Endothelial cell (in vitro differentiated cells): ENCODE data around the gene SPATA17. TPM values are rescaled to one million over a fixed set of nuclear protein-coding genes. Genes with fewer than 3 reads are reported as not detected.
"Not testable (repeated sequence)": the region's sequence is repeated elsewhere in the genome, so short reads cannot be mapped to it uniquely, and the experiment has no call there.

Experiments used
- DNase-seq: peaks from one replicate; pipeline ENCODE4 v3.0.0; 2021; ENCODE audit warnings: low spot score
- H3K27ac Mint-ChIP-seq: one replicate; pipeline ENCODE4 v1.8.0; 2021; ENCODE audit warnings: mixed read lengths, inconsistent platforms; ENCODE audit not compliant: unreplicated experiment
- H3K27me3 Mint-ChIP-seq: one replicate; pipeline ENCODE4 v1.8.0; 2021; ENCODE audit warnings: mild to moderate bottlenecking, moderate library complexity, mixed read lengths, inconsistent platforms; ENCODE audit not compliant: unreplicated experiment
- H3K36me3 Mint-ChIP-seq: one replicate; pipeline ENCODE4 v1.8.0; 2021; ENCODE audit warnings: mild to moderate bottlenecking, low read depth, mixed read lengths, inconsistent platforms; ENCODE audit not compliant: unreplicated experiment
- H3K4me1 Mint-ChIP-seq: one replicate; pipeline ENCODE4 v1.8.0; 2021; ENCODE audit warnings: mild to moderate bottlenecking, mixed read lengths, inconsistent platforms; ENCODE audit not compliant: unreplicated experiment
- H3K4me3 Mint-ChIP-seq: one replicate; pipeline ENCODE4 v1.8.0; 2021; ENCODE audit warnings: mild to moderate bottlenecking, mixed read lengths, inconsistent platforms; ENCODE audit not compliant: unreplicated experiment
- H3K9me3 Mint-ChIP-seq: one replicate; pipeline ENCODE4 v1.8.0; 2021; ENCODE audit warnings: mixed read lengths, inconsistent platforms; ENCODE audit not compliant: unreplicated experiment
- long read RNA-seq: library from polyadenylated mRNA; unstranded; transcript quantifications from one replicate; pipeline ENCODE4 v2.0.0, GENCODE V29; 2020; ENCODE audit not compliant: unreplicated experiment
- total RNA-seq: library from RNA; stranded (reverse); fragmentation: NEBNext Ultra II Directional; extraction: Animal tissue kit (Norgen Biotek cat#: 25700); gene quantifications from one replicate; pipeline ENCODE4 v1.2.1, GENCODE V29; 2021; ENCODE audit not compliant: unreplicated experiment
- TF ChIP-seq, protein P1 (sequence below): fragments of 200-600 bp; sonication (generic); IDR thresholded peaks from one replicate; pipeline ENCODE4 v1.5.0; 2021; ENCODE audit warnings: antibody characterized with exemption; ENCODE audit not compliant: unreplicated experiment

SPATA17 gene
- 0.36 TPM for total RNA-seq
- long read RNA-seq = 0 reads

DNA sequence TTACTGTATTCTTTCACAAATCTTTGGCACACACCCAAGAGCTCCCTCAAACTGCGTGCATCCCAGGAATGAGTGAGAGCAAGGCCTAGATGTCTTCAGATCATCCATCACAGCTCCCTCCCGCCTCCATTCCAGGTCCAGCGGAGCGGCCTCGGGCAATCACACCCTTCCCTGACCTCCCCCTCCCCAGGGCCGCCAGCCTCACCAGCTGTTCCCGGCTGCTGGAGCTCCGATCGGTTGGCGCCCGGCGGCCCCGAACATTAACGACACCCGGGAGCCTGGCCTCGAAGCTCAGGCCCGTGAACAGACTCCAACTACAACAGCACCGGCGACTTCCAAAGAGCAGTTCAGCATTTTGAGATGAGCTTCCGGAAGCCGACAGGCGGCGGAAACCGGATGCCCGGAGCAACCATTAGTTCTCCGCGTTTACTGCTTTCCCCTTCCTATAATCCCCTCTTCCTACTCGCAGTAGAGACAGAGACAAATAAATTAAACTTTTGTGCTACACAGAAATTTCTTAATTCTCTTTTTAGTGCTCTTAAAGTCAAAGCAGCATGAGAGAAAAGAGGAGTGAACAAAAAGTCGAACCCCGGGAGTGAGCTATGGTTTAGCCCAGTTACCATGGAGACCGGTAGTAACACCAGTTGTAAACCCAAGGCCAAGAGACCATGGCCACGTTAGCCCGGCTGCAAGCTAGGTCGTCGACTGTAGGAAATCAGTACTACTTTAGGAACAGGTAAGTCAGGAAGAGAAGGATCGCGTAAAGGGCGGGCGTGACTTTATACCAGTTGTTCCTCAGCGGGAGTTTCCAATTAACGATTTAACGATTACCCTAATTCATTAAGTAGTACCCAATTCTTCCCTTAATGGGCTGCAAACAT, at the start of gene SPATA17, which contains the start of gene GPATCH2:
TSS of gene SPATA17 (plus strand) at position 634 of the 881 bp plus-strand sequence. CDS start at position 669, 35 bp downstream.
TSS of gene GPATCH2 (minus strand) at position 380 of the 881 bp plus-strand sequence. CDS start at position 261, 119 bp downstream.
- H3K9me3 Mint-ChIP-seq = no peaks in the 10 kb centered on the region
- H3K4me3 Mint-ChIP-seq = peak within 1 kb of the TSS; percentile 99
- no peaks in the 10 kb centered on the region for H3K36me3 Mint-ChIP-seq
- H3K27me3 Mint-ChIP-seq = peaks cover 9% of the 10 kb centered on the region
- peaks cover 21% of the 10 kb centered on the region for H3K4me1 Mint-ChIP-seq
- TF ChIP-seq, protein P1, sequence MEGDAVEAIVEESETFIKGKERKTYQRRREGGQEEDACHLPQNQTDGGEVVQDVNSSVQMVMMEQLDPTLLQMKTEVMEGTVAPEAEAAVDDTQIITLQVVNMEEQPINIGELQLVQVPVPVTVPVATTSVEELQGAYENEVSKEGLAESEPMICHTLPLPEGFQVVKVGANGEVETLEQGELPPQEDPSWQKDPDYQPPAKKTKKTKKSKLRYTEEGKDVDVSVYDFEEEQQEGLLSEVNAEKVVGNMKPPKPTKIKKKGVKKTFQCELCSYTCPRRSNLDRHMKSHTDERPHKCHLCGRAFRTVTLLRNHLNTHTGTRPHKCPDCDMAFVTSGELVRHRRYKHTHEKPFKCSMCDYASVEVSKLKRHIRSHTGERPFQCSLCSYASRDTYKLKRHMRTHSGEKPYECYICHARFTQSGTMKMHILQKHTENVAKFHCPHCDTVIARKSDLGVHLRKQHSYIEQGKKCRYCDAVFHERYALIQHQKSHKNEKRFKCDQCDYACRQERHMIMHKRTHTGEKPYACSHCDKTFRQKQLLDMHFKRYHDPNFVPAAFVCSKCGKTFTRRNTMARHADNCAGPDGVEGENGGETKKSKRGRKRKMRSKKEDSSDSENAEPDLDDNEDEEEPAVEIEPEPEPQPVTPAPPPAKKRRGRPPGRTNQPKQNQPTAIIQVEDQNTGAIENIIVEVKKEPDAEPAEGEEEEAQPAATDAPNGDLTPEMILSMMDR = no peak
- peak within 1 kb of the TSS; percentile 100 for H3K27ac Mint-ChIP-seq
- DNase-seq = peak; percentile 69

- H3K36me3 Mint-ChIP-seq, H3K9me3 Mint-ChIP-seq, H3K4me3 Mint-ChIP-seq, H3K27ac Mint-ChIP-seq, DNase-seq, H3K4me1 Mint-ChIP-seq, H3K27me3 Mint-ChIP-seq: not testable (repeated sequence)
These were observed 46.8 kb upstream of the SPATA17 start for GRCh38 chr1:217584286-217584811.

- TF ChIP-seq, protein P1 = no peak
- Mint-ChIP-seq H3K27me3 (peaks cover 2% of the 10 kb centered on the region), H3K9me3 (no peaks in the 10 kb centered on the region), H3K27ac (no peak overlapping the region), H3K36me3 (no peaks in the 10 kb centered on the region), H3K4me3 (no peak overlapping the region), H3K4me1 (no peaks in the 10 kb centered on the region)
- DNase-seq = no peak
These were observed 45.6 kb upstream of the SPATA17 start for GRCh38 chr1:217585577-217585976.

DNA sequence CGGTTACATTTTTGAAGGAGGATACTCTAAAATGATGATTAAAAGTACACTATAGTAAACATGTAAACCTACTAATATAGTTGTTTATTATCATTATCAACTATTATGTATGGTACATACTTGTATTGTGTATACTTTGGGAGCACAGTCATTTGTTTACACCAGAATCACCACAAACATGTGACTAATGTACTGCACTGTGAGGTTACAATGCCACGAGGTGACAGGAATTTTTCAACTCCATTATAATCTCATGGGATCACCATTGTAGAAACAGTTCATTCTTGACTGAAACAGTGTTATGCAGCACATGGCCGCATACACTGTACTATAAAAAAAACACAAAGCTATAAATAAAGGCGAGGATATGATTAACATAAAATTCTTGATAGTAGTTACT, 44.6 kb upstream of the SPATA17 start:
- H3K4me3 Mint-ChIP-seq = no peak overlapping the region

GRCh38 chr1:217590598-217590997, 40.5 kb upstream of the SPATA17 start:
- Mint-ChIP-seq H3K27me3 (no peaks in the 10 kb centered on the region), H3K9me3 (no peaks in the 10 kb centered on the region), H3K27ac (no peak overlapping the region), H3K4me3 (no peak overlapping the region), H3K36me3 (no peaks in the 10 kb centered on the region), H3K4me1 (no peaks in the 10 kb centered on the region)
- no peak for DNase-seq
- TF ChIP-seq, protein P1 = peak; percentile 33

More for the DNA sequence above, 44.6 kb upstream of the SPATA17 start:
- Mint-ChIP-seq H3K9me3 (no peaks in the 10 kb centered on the region), H3K36me3 (no peaks in the 10 kb centered on the region), H3K27me3 (peaks cover 2% of the 10 kb centered on the region), H3K27ac (no peak overlapping the region), H3K4me1 (no peaks in the 10 kb centered on the region)
- TF ChIP-seq, protein P1 = no peak
- no peak for DNase-seq
